Left forelimb (tissue), 1 donor: ENCODE data around the gene PDHA1.
A peak's percentile ranks its signal among the peaks of the same experiment; 100 is the strongest.

ENCODE experiments used
- DNase-seq: peaks from one replicate; pipeline ENCODE4 v3.0.0-alpha.2; 2018; ENCODE audit warnings: low spot score

PDHA1 gene

GRCh38 chrX:19343535-19344408 is at the start of gene PDHA1:
PDHA1 (plus strand) TSS chrX:19343927; CDS start chrX:19344038, 111 bp downstream.
- peak; percentile 92 for DNase-seq

GRCh38 chrX:19303256-19303880 is 40.4 kb upstream of the PDHA1 start:
- no peak for DNase-seq

- DNase-seq = no peak
Observed at GRCh38 chrX:19326567-19326966, 17.2 kb upstream of the PDHA1 start.

- DNase-seq = no peak
Observed at GRCh38 chrX:19331831-19332230, 11.9 kb upstream of the PDHA1 start.

GRCh38 chrX:19332983-19333382 is 10.7 kb upstream of the PDHA1 start:
- peak; percentile 84 for DNase-seq

GRCh38 chrX:19334945-19335626 is 8.6 kb upstream of the PDHA1 start:
- DNase-seq = no peak

- DNase-seq = no peak
Observed at GRCh38 chrX:19342331-19342906, 1.3 kb upstream of the PDHA1 start.

GRCh38 chrX:19343085-19343534 is 617 bp upstream of the PDHA1 start:
- no peak for DNase-seq

- no peak for DNase-seq
Observed at GRCh38 chrX:19344661-19345060, 934 bp downstream of the PDHA1 start.

- no peak for DNase-seq
Observed at GRCh38 chrX:19347916-19348315, 4.2 kb downstream of the PDHA1 start.

GRCh38 chrX:19349264-19349663 is 5.5 kb downstream of the PDHA1 start:
- DNase-seq = no peak

- DNase-seq = no peak
Observed at GRCh38 chrX:19350941-19351384, 7.2 kb downstream of the PDHA1 start.

GRCh38 chrX:19354625-19355024 is 10.9 kb downstream of the PDHA1 start:
- no peak for DNase-seq

- no peak for DNase-seq
Observed at GRCh38 chrX:19358521-19358920, 14.8 kb downstream of the PDHA1 start.

GRCh38 chrX:19360903-19361302 is 17.2 kb downstream of the PDHA1 start:
- no peak for DNase-seq

- no peak for DNase-seq
Observed at GRCh38 chrX:19361701-19362100, 18.0 kb downstream of the PDHA1 start.

- DNase-seq = no peak
Observed at GRCh38 chrX:19368576-19368975, 24.8 kb downstream of the PDHA1 start.

GRCh38 chrX:19370061-19370460 is 26.3 kb downstream of the PDHA1 start:
- DNase-seq = no peak

GRCh38 chrX:19372170-19372546 is 28.4 kb downstream of the PDHA1 start:
- DNase-seq = peak; percentile 71

GRCh38 chrX:19372547-19373331 is 29.0 kb downstream of the PDHA1 start:
- no peak for DNase-seq

GRCh38 chrX:19373351-19373891 is 29.7 kb downstream of the PDHA1 start:
- no peak for DNase-seq
